ENCODE results near the gene UNC5C. TPM values are rescaled to one million over a fixed set of nuclear protein-coding genes. Genes with fewer than 3 reads are reported as not detected.

Gene UNC5C
- total and polyA plus RNA-seq, 2 of the 8 experiments (the other 6 are each of a cell fraction or from before 2014, with no cell fraction given): 0.30 to 1.3 TPM

GRCh38 chr4:95284655-95285054, 264.1 kb downstream of the UNC5C start:
- Histone ChIP-seq H3K4me3 (ENCODE audit: extremely low read depth in 1 of 4, insufficient read depth in 2 of 4, low read depth in 3 of 4, low read length in 4 of 4) (no peak overlapping the region), H3K14ac (ENCODE audit: insufficient read length) (no peak overlapping the region), H2BK120ac (replicated peaks; ENCODE audit: low read depth, low read length) (no peak overlapping the region), H2BK5ac (ENCODE audit: low read depth, low read length) (no peak overlapping the region), H2AFZ (ENCODE audit: low read length) (no peak overlapping the region), H3K9me3 (ENCODE audit: insufficient read depth in 2 of 2, low read depth in 1 of 2, low read length in 1 of 2) (peaks cover 2 to 4% of the 10 kb centered on the region in 2 experiments; a peak in 3 of 4 replicates), H3K56ac (replicated peaks; ENCODE audit: insufficient read length, low read depth, low read length) (no peak overlapping the region), H3K27me3 (replicated peaks in 1 of 4; ENCODE audit: control insufficient read depth in 3 of 4, extremely low read depth in 1 of 4, insufficient read depth in 3 of 4, low read length in 3 of 4) (no peaks in the 10 kb centered on the region; a peak in 1 of 7 replicates), H3K79me1 (ENCODE audit: low read depth, low read length) (no peaks in the 10 kb centered on the region), H2BK12ac (ENCODE audit: low read depth, low read length) (no peak overlapping the region), H3K36me3 (ENCODE audit: control insufficient read depth in 2 of 4, insufficient read depth in 4 of 4, low read length in 3 of 4) (no peaks in the 10 kb centered on the region), H3K9ac (replicated peaks in 1 of 4; ENCODE audit: extremely low read depth in 1 of 4, low read depth in 3 of 4, low read length in 3 of 4) (no peak overlapping the region), H4K91ac (replicated peaks; ENCODE audit: insufficient read length, low read length) (no peak overlapping the region), H3K4me2 (ENCODE audit: insufficient read depth in 1 of 2, low read depth in 2 of 2, low read length in 2 of 2) (no peak overlapping the region), H3K4me1 (replicated peaks in 1 of 4; ENCODE audit: control insufficient read depth in 3 of 4, insufficient read depth in 4 of 4, low read length in 3 of 4) (peaks cover 0 to 4% (median 1%) of the 10 kb centered on the region in 4 experiments; a peak in 1 of 7 replicates), H3K23me2 (ENCODE audit: low read depth, low read length) (no peaks in the 10 kb centered on the region), H3K23ac (ENCODE audit: insufficient read length) (no peak overlapping the region), H3K18ac (ENCODE audit: extremely low read depth, low read length) (no peak overlapping the region), H2BK20ac (ENCODE audit: low read length) (no peak overlapping the region), H4K8ac (ENCODE audit: extremely low read depth, insufficient read depth, low read length) (no peak overlapping the region), H3K27ac (ENCODE audit: low read depth, low read length) (no peak overlapping the region), H3K4ac (replicated peaks; ENCODE audit: insufficient read length, low read depth, low read length) (no peak overlapping the region), H4K20me1 (replicated peaks in 1 of 2; ENCODE audit: control insufficient read depth in 1 of 2, insufficient read depth in 2 of 2, low read length in 2 of 2) (no peaks in the 10 kb centered on the region), H2BK15ac (ENCODE audit: low read length) (no peak overlapping the region), H3K79me2 (ENCODE audit: control insufficient read depth in 1 of 2, insufficient read depth in 2 of 2, low read length in 2 of 2) (no peaks in the 10 kb centered on the region), H4K5ac (ENCODE audit: insufficient read length, low read depth, low read length) (no peak overlapping the region), H2AK5ac (ENCODE audit: low read depth, low read length) (no peak overlapping the region)
- ChIA-PET CTCF (ENCODE audit: partially characterized antibody) (interaction anchor here (0.6 kb wide), 1 partner anchor 516 kb away, joined by 4 read pairs; no protein-coding TSS in a partner anchor), POLR2A (ENCODE audit: partially characterized antibody) (no interaction called here)
- no peak for FAIRE-seq
- WGBS, 2 experiments (ENCODE audit: extremely low coverage in 1 of 2, insufficient coverage in 1 of 2, insufficient read length in 1 of 2, insufficient replicate concordance in 2 of 2, low coverage in 1 of 2, low lambda C conversion rate in 2 of 2, missing lambda C conversion rate in 1 of 2): 92% methylated on average over 1 of the region's 1 CpG; no CpG with 5 or more reads in 1 of the 2 experiments
- no peak for DNase-seq (ENCODE audit: low read depth in 1 of 2, low spot score in 2 of 2)
- no peak for TF ChIP-seq TEAD4 (IDR thresholded peaks at IDR 0.05; ENCODE audit: low read depth, low read length)
- TF ChIP-seq USF2 (IDR thresholded peaks at IDR 0.05; ENCODE audit: low read length): no peak
- TF ChIP-seq EGR1 (IDR thresholded peaks at IDR 0.05; ENCODE audit: borderline replicate concordance, low read depth, low read length): no peak
- TF ChIP-seq BACH1 (IDR thresholded peaks at IDR 0.05; ENCODE audit: low read length): no peak
- TF ChIP-seq NRF1 (IDR thresholded peaks at IDR 0.05; ENCODE audit: low read depth, low read length): no peak
